ENCODE data around the gene CCNQ.

The CCNQ gene

GRCh38 chrX:153635388-153635787 is 36.4 kb upstream of the CCNQ start:
- TF ChIP-seq EZH2 (optimal IDR thresholded peaks at IDR 0.05; ENCODE audit: low read depth, low read length) = no peak
- TF ChIP-seq EZH2phosphoT487 (IDR thresholded peaks at IDR 0.05; ENCODE audit: low read length) = no peak
- no peak for TF ChIP-seq CTCF (IDR thresholded peaks at IDR 0.05; ENCODE audit: low read length)
- DNase-seq = no peak
- no peak overlapping the region for H3K27ac ChIP-seq (ENCODE audit: low read length)
- no peaks in the 10 kb centered on the region for H3K4me1 ChIP-seq (ENCODE audit: low read length)
- H3K27me3 ChIP-seq (replicated peaks; ENCODE audit: insufficient read depth, low read length) = peaks cover 74% of the 10 kb centered on the region
- no peaks in the 10 kb centered on the region for H3K9me2 ChIP-seq (replicated peaks; ENCODE audit: insufficient read depth, low read length)
- H3K4me2 ChIP-seq (ENCODE audit: low read depth, low read length) = no peak overlapping the region
- H3K36me3 ChIP-seq (replicated peaks; ENCODE audit: insufficient read depth, low read length) = no peaks in the 10 kb centered on the region
- H4K20me1 ChIP-seq (ENCODE audit: insufficient read depth, low read length) = no peaks in the 10 kb centered on the region
- H3K4me3 ChIP-seq (ENCODE audit: low read length) = no peak overlapping the region
- no peak overlapping the region for H3K9ac ChIP-seq (ENCODE audit: low read length)
- H2AFZ ChIP-seq (ENCODE audit: low read length) = no peak overlapping the region
- H3K79me2 ChIP-seq (ENCODE audit: low read length) = no peaks in the 10 kb centered on the region
- H3F3A ChIP-seq (ENCODE audit: insufficient read depth, low read length) = no peaks in the 10 kb centered on the region
- no peaks in the 10 kb centered on the region for H3K9me3 ChIP-seq (replicated peaks; ENCODE audit: insufficient read depth, low read length)

GRCh38 chrX:153634832-153635231 is 35.9 kb upstream of the CCNQ start:
- no peaks in the 10 kb centered on the region for H3K4me1 ChIP-seq (ENCODE audit: low read length)
- no peaks in the 10 kb centered on the region for H3K36me3 ChIP-seq (replicated peaks; ENCODE audit: insufficient read depth, low read length)
- H2AFZ ChIP-seq (ENCODE audit: low read length) = no peak overlapping the region
- H3K79me2 ChIP-seq (ENCODE audit: low read length) = no peaks in the 10 kb centered on the region
- no peak for DNase-seq
- no peaks in the 10 kb centered on the region for H3K9me2 ChIP-seq (replicated peaks; ENCODE audit: insufficient read depth, low read length)
- no peaks in the 10 kb centered on the region for H3K9me3 ChIP-seq (replicated peaks; ENCODE audit: insufficient read depth, low read length)
- H3K27me3 ChIP-seq (replicated peaks; ENCODE audit: insufficient read depth, low read length) = peaks cover 74% of the 10 kb centered on the region
- no peak overlapping the region for H3K4me2 ChIP-seq (ENCODE audit: low read depth, low read length)
- H4K20me1 ChIP-seq (ENCODE audit: insufficient read depth, low read length) = no peaks in the 10 kb centered on the region
- no peak overlapping the region for H3K27ac ChIP-seq (ENCODE audit: low read length)
- no peak overlapping the region for H3K4me3 ChIP-seq (ENCODE audit: low read length)
- TF ChIP-seq EZH2phosphoT487 (IDR thresholded peaks at IDR 0.05; ENCODE audit: low read length) (no peak), EZH2 (optimal IDR thresholded peaks at IDR 0.05; ENCODE audit: low read depth, low read length) (no peak), CTCF (IDR thresholded peaks at IDR 0.05; ENCODE audit: low read length) (no peak)
- no peaks in the 10 kb centered on the region for H3F3A ChIP-seq (ENCODE audit: insufficient read depth, low read length)
- no peak overlapping the region for H3K9ac ChIP-seq (ENCODE audit: low read length)

- Histone ChIP-seq H3K4me2 (ENCODE audit: low read depth, low read length) (no peak overlapping the region), H3K9me3 (replicated peaks; ENCODE audit: insufficient read depth, low read length) (no peaks in the 10 kb centered on the region), H4K20me1 (ENCODE audit: insufficient read depth, low read length) (no peaks in the 10 kb centered on the region), H3K4me1 (ENCODE audit: low read length) (no peaks in the 10 kb centered on the region), H3F3A (ENCODE audit: insufficient read depth, low read length) (no peaks in the 10 kb centered on the region), H3K9me2 (replicated peaks; ENCODE audit: insufficient read depth, low read length) (no peaks in the 10 kb centered on the region), H3K79me2 (ENCODE audit: low read length) (no peaks in the 10 kb centered on the region), H3K27ac (ENCODE audit: low read length) (no peak overlapping the region), H3K4me3 (ENCODE audit: low read length) (no peak overlapping the region), H3K27me3 (replicated peaks; ENCODE audit: insufficient read depth, low read length) (peaks cover 72% of the 10 kb centered on the region), H3K9ac (ENCODE audit: low read length) (no peak overlapping the region), H2AFZ (ENCODE audit: low read length) (no peak overlapping the region), H3K36me3 (replicated peaks; ENCODE audit: insufficient read depth, low read length) (no peaks in the 10 kb centered on the region)
- TF ChIP-seq EZH2phosphoT487 (IDR thresholded peaks at IDR 0.05; ENCODE audit: low read length) (no peak), EZH2 (optimal IDR thresholded peaks at IDR 0.05; ENCODE audit: low read depth, low read length) (no peak), CTCF (IDR thresholded peaks at IDR 0.05; ENCODE audit: low read length) (no peak)
- DNase-seq = no peak
These were observed 35.3 kb upstream of the CCNQ start for GRCh38 chrX:153634236-153634635.

Data from MM.1S (cell line).